GM12875 (cell line): ENCODE results near the gene CCDC187.

Experiments used
- H3K4me3 ChIP-seq: one replicate; pipeline ENCODE4 v1.5.1; 2011; ENCODE audit warnings: low read depth, low read length, control low read depth
- TF ChIP-seq, protein P1 (sequence below): IDR thresholded peaks from 2 replicates; pipeline ENCODE4 v1.5.1; 2011; ENCODE audit warnings: low read depth, mild to moderate bottlenecking, control low read depth, inconsistent platforms, low read length, moderate library complexity, borderline replicate concordance; ENCODE audit not compliant: insufficient read depth

Gene CCDC187

DNA sequence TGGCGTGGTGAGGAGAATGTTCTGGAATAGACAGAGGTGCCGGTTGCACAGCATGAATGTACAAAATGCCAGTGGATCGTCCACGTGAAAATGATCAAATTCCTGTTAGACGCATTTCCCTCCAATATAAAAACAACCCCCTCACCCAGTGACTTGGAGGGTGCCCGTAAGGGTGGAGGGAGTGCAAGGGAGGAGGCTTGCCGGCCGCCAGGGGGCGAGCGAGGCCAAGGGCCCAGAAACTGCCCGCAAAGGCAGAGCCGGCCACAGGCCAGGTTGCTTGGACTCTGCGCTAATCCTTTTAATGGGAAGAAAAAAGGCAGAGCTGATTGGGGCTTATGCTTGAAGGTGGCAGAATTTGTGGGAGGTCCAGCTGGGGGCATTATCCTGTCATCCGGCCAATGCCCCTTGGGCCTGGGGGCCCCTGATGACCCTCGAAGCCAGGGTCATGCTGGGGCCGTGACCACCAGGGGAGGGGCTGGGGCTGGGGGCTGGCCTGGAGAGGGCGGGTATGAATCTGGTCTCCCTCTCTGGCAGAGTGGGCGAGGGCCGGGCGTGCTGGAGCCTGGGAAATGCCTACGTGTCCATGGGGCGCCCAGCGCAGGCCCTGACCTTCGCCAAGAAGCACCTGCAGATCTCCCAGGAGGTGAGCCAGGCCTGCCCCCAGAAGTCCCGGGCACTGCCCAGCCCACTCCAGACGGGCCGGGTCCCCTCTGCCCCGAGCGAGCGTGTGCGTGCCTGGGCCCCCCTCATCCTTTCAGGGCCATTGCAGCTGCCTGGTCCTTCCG, 35.5 kb upstream of the CCDC187 start:
- H3K4me3 ChIP-seq: no peak overlapping the region
- TF ChIP-seq, protein P1, sequence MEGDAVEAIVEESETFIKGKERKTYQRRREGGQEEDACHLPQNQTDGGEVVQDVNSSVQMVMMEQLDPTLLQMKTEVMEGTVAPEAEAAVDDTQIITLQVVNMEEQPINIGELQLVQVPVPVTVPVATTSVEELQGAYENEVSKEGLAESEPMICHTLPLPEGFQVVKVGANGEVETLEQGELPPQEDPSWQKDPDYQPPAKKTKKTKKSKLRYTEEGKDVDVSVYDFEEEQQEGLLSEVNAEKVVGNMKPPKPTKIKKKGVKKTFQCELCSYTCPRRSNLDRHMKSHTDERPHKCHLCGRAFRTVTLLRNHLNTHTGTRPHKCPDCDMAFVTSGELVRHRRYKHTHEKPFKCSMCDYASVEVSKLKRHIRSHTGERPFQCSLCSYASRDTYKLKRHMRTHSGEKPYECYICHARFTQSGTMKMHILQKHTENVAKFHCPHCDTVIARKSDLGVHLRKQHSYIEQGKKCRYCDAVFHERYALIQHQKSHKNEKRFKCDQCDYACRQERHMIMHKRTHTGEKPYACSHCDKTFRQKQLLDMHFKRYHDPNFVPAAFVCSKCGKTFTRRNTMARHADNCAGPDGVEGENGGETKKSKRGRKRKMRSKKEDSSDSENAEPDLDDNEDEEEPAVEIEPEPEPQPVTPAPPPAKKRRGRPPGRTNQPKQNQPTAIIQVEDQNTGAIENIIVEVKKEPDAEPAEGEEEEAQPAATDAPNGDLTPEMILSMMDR: peak; percentile 97

DNA sequence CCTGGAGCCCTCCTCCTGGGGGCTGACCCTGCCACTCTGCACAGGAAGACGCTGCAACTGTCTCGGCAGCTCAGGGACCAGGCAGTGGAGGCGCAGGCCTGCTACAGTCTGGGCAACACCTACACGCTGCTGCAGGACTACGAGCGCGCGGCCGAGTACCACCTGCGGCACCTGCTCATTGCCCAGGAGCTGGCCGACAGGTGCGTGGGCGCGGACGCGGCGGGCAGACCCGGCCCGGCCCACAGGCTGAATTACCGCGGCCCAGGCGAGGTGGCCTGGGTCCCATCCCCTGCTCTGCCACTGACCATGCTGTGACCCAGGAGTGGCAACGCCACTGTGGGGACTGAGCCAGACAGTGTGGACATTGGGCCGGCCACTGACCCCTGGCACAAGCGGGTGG, 34.6 kb upstream of the CCDC187 start:
- TF ChIP-seq, protein P1: no peak
- H3K4me3 ChIP-seq: no peak overlapping the region

DNA sequence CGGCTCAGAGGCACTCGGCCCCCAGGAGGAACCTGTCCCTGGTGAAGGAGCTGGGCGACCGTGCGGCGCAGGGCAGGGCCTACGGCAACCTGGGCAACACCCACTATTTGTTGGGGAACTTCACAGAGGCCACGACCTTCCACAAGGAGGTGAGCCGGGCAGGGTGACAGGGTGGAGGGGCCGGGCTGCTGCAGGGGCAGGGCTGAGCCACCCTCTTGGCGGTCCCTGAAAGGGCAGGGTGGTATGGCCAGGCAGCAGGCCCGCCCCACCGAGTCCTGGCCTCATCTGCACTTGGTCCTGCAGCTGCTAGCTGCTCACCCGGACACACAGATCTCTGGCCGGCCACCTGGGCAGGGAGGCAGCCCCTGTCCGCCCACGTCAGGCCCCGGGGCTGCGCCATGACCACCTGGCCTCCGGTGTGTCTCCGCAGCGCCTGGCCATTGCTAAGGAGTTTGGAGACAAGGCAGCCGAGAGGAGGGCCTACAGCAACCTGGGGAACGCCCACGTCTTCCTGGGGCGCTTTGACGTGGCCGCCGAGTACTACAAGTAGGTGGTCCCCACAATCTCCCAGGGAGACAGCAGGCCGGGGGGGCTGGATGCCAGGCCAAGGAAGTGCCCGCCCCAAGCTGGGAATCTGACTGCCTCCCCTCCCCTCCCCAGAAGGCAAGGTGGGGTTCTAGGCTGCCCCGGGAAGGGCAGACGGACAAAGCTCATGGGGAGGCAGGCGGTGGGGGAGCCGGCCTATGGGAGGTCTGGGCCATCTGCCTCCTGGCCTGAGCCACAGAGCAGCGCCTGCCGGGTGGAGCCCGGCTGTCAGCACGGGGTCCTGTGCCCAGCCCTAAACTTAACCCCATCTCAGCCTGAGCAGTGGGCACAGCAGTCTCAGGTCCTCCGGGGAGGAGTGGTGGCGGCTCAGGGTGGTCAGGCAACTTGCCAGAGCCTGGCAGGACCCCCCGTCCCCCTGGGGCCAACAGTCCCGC, 33.8 kb upstream of the CCDC187 start:
- TF ChIP-seq, protein P1: no peak
- no peak overlapping the region for H3K4me3 ChIP-seq

DNA sequence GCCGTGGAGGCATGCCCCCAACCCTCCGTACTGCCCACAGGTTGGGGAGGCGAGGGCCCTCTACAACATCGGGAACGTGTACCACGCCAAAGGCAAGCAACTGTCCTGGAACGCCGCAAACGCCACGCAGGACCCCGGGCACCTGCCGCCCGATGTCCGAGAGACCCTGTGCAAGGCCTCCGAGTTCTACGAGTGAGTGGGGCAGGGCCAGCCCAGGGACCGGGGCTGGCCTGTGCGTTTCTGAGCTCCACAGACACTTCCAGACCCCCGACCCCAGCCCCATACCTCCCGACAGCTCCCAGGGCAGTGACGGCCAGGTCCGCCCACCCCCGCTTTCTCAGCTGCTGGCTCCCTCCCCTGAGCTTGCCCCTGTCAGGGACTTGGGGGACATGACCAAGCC, 33.0 kb upstream of the CCDC187 start:
- no peak overlapping the region for H3K4me3 ChIP-seq
- TF ChIP-seq, protein P1: no peak

DNA sequence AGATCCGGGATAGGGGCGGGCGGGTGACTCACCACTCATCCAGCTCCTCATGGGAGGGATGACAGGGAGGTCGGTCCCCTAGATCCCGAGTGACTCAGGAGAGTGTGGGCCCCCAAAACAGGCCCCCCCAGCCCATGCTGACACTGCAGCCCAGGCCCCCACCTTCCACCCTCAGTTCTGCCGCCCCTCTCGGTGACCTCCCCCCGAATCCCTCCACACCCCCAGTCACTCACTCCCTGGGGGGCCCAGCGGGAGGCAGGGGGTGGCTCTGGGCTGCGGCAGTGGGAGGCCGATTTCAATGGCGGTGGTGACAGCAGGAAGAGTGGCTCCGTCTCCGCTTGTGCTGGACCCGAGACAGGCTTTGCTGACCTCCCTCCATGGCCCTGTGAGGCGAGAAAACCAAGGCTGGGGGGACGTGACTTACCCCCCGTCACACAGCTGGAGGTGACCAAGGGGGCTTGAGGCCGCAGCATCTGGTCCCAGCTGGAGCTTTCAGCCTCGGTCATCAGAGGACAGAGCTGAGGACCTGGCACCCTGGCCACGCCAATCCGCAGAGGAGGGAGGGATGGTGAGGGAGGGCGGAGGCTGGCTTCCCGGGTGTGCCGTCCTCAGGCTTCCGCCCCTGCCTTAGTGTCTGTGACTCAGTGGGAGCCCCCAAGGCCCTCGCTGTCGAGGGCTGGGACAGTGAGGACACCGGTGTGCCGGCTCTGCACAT, 32.4 kb upstream of the CCDC187 start:
- no peak overlapping the region for H3K4me3 ChIP-seq
- TF ChIP-seq, protein P1: no peak

DNA sequence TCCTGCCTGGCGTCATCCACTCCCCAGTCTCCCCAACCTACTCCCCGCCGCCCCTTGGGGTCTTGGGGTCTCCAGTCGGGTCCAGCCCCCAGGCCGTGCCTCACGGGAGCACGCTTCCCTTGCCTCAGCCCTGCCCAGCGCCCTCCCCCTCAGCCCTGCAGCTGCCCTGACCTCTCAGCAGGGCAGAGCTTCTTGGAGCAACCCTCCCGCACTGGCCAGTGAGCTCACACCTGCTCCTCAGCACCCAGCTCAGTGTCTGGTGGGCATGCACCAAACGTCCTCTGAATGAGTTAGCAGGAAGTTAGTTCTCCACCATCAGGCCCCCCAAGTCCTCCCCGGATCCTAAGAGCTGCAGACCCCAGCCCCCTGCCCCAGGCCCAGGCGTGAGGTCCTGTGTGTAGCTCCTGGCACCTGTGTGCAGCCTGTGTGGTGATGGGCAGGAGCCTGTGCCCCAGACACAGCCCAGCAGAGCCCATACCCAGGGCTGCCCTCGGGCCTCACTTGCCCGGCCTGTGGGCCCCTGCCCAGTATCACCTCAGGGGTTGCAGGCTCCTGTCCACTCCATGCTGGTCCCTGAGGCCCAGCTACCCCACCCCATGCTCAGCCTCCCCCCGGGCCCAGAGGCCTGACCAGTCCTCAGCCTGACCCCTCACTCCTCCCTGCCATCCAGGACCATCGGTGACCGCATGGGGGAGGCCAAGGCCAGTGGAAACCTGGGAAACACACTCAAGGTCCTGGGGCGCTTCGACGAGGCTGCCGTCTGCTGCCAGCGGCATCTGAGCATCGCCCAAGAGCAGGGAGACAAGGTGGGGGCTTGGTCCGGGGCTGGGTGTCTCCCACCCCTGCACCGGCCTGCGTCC, 31.6 kb upstream of the CCDC187 start:
- H3K4me3 ChIP-seq: no peak overlapping the region
- TF ChIP-seq, protein P1: no peak
